Measurements from ENCODE around the gene ADK. TPM values are rescaled to one million over a fixed set of nuclear protein-coding genes. Genes with fewer than 3 reads are reported as not detected.

The ADK gene
- total and polyA plus RNA-seq, 2 of the 13 experiments (the other 11 are each of a cell fraction or from before 2014, with no cell fraction given) = 48.6 to 79.1 TPM

DNA sequence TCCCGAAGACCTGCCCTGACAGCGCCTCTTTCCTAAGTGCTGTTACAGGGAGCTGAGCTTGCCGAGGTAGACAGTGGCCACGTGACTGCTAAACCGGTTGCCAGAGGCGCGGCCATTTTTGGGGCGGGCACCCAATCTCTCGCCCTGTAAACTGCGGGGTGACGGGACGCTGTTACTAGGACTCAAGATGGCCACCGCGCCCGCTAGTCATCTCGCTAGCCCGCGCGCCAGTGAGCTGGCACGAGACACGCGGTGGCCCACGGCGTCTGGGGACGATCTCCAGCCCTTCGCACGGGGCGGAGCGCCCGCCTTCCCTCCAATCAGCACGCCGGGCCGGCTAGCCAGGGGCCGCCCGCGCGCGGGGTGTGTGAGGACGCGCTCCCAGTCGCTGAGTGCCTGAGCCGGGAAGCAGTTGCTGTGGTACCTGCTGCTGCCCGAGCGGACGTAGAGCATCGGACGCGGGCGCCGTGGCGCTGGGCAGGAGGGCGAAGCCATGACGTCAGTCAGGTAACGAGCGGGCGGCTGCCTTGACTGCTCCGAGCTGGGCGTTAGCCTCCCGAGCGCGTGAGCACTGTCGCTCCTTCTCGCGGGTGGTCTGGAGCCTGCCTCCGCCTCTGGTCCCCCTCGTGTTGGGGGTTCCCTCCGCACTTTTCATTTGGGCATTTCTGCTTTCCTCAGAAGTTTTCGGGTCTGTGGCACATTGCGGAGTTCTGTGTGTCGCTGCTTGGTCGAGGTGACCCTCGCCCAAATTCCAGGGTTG is 25.5 kb downstream of the ADK start (continued):
- TF ChIP-seq, protein P1, sequence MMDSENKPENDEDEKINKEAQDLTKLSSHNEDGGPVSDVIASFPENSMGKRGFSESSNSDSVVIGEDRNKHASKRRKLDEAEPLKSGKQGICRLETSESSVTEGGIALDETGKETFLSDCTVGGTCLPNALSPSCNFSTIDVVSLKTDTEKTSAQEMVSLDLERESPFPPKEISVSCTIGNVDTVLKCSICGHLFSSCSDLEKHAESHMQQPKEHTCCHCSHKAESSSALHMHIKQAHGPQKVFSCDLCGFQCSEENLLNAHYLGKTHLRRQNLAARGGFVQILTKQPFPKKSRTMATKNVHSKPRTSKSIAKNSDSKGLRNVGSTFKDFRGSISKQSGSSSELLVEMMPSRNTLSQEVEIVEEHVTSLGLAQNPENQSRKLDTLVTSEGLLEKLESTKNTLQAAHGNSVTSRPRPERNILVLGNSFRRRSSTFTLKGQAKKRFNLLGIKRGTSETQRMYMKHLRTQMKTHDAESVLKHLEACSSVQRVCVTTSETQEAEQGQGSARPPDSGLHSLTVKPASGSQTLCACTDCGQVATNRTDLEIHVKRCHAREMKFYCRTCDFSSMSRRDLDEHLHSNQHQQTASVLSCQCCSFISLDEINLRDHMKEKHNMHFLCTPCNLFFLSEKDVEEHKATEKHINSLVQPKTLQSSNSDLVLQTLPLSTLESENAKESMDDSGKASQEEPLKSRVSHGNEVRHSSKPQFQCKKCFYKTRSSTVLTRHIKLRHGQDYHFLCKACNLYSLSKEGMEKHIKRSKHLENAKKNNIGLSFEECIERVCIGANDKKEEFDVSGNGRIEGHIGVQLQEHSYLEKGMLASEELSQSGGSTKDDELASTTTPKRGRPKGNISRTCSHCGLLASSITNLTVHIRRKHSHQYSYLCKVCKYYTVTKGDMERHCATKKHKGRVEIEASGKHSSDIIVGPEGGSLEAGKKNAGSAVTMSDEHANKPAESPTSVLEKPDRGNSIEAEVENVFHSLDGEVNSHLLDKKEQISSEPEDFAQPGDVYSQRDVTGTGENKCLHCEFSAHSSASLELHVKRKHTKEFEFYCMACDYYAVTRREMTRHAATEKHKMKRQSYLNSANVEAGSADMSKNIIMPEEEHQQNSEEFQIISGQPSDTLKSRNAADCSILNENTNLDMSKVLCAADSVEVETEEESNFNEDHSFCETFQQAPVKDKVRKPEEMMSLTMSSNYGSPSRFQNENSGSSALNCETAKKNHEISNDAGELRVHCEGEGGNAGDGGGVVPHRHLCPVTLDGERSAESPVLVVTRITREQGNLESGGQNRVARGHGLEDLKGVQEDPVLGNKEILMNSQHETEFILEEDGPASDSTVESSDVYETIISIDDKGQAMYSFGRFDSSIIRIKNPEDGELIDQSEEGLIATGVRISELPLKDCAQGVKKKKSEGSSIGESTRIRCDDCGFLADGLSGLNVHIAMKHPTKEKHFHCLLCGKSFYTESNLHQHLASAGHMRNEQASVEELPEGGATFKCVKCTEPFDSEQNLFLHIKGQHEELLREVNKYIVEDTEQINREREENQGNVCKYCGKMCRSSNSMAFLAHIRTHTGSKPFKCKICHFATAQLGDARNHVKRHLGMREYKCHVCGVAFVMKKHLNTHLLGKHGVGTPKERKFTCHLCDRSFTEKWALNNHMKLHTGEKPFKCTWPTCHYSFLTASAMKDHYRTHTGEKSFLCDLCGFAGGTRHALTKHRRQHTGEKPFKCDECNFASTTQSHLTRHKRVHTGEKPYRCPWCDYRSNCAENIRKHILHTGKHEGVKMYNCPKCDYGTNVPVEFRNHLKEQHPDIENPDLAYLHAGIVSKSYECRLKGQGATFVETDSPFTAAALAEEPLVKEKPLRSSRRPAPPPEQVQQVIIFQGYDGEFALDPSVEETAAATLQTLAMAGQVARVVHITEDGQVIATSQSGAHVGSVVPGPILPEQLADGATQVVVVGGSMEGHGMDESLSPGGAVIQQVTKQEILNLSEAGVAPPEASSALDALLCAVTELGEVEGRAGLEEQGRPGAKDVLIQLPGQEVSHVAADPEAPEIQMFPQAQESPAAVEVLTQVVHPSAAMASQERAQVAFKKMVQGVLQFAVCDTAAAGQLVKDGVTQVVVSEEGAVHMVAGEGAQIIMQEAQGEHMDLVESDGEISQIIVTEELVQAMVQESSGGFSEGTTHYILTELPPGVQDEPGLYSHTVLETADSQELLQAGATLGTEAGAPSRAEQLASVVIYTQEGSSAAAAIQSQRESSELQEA (CRISPR knock-in tag; IDR thresholded peaks at IDR 0.05; ENCODE audit: not compliant biosample characterization) = peak; percentile 88
- TF ChIP-seq ZXDC (CRISPR knock-in tag; IDR thresholded peaks at IDR 0.05) (no peak), ZNF550 (CRISPR knock-in tag; IDR thresholded peaks at IDR 0.05; ENCODE audit: borderline replicate concordance) (no peak), ESRRA (CRISPR knock-in tag; IDR thresholded peaks at IDR 0.05; ENCODE audit: low read depth) (no peak), ZNF687 (CRISPR knock-in tag; IDR thresholded peaks at IDR 0.05) (peak; percentile 99), ZNF749 (CRISPR knock-in tag; IDR thresholded peaks at IDR 0.05; ENCODE audit: borderline replicate concordance) (peak; percentile 95; the same call in 1 of the 2 replicates)
- TF ChIP-seq, protein P2, sequence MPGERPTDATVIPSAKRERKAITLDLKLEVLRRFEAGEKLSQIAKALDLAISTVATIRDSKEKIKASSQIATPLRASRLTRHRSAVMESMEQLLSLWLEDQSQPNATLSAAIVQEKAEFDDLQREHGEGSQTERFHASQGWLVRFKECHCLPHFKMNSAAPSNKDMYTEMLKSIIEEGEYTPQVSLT (CRISPR knock-in tag; IDR thresholded peaks at IDR 0.05; ENCODE audit: borderline replicate concordance, low read depth) = no peak
- TF ChIP-seq, protein P3, sequence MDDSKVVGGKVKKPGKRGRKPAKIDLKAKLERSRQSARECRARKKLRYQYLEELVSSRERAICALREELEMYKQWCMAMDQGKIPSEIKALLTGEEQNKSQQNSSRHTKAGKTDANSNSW (CRISPR knock-in tag; IDR thresholded peaks at IDR 0.05; ENCODE audit: borderline replicate concordance) = peak; percentile 83; the same call in 1 of the 2 replicates
